Heart right ventricle (tissue), 16 donors: ENCODE results near the gene PRKD2. TPM values are rescaled to one million over a fixed set of nuclear protein-coding genes. Genes with fewer than 3 reads are reported as not detected.

Experiments used
- ATAC-seq, 8 donors: fragments of 200-7000 bp; cut with Tn5 transposase; one replicate each; pipeline ENCODE4 v1.9.1; 2020; ENCODE audit warnings: mild to moderate bottlenecking in 8 of 8, moderate library complexity in 8 of 8, moderate number of reproducible peaks in 1 of 8
- DNase-seq, 2 donors: peaks; one replicate each; pipeline ENCODE4 v3.0.0-alpha.2; 2020
- H3K27ac ChIP-seq, 10 donors: fragments of 200-600 bp; sonication (generic) in 2 of 10; one replicate each; pipeline versions ENCODE4 v1.5.0 to v1.8.0; 2020 to 2022; ENCODE audit warnings: mild to moderate bottlenecking in 3 of 10
- H3K27me3 ChIP-seq, 7 donors: fragments of 200-600 bp; one replicate each; pipeline ENCODE4 v1.8.0; 2021 to 2022; ENCODE audit warnings: mild to moderate bottlenecking in 2 of 7
- H3K36me3 ChIP-seq, 9 donors: fragments of 200-600 bp; sonication (generic) in 1 of 9; one replicate each; pipeline versions ENCODE4 v1.5.0 to v1.8.0; 2020 to 2022; ENCODE audit warnings: mild to moderate bottlenecking in 2 of 9
- H3K4me1 ChIP-seq, 9 donors: fragments of 200-600 bp; sonication (generic) in 1 of 9; one replicate each; pipeline versions ENCODE4 v1.5.0 to v1.8.0; 2020 to 2022; ENCODE audit warnings: mild to moderate bottlenecking in 4 of 9
- H3K4me3 ChIP-seq, 10 donors: fragments of 200-600 bp; sonication (generic) in 2 of 10; one replicate each; pipeline versions ENCODE4 v1.5.0 to v1.8.0; 2020 to 2022; ENCODE audit warnings: mild to moderate bottlenecking in 7 of 10, moderate library complexity in 2 of 10
- H3K9me3 ChIP-seq, 11 donors: fragments of 200-600 bp in 10 of 11; sonication (generic) in 2 of 11; one replicate each; pipeline versions ENCODE4 v1.5.0 to v1.8.0; 2013 to 2022; ENCODE audit warnings: mild to moderate bottlenecking in 2 of 11, control low read depth in 1 of 11, moderate library complexity in 1 of 11
- CTCF ChIP-seq, 9 donors: fragments of 200-600 bp; sonication (generic) in 2 of 9; IDR thresholded peaks; one replicate each; pipeline versions ENCODE4 v1.5.0 to v1.8.0; 2021 to 2022; ENCODE audit warnings: antibody characterized with exemption in 9 of 9, mild to moderate bottlenecking in 5 of 9, moderate library complexity in 1 of 9
- WGBS, 2 donors: extraction: QIAGEN DNeasy Blood & Tissue Kit; methylation state at CpG; one replicate each; pipeline ENCODE4 v1.1.7; 2013; ENCODE audit warnings: inconsistent platforms in 1 of 2; 5-methylcytosine and 5-hydroxymethylcytosine counted together
- intact Hi-C, 10 donors: fragments of 100-400 bp; cut with DNase I; formaldehyde crosslinking; loops; one replicate each; pipeline versions ENCODE4 v1.11.1 to v1.14.2; 2022
- polyA plus RNA-seq, 2 donors: library from polyadenylated mRNA; stranded (reverse); fragments of 200-250 nt; gene quantifications; one replicate each; pipeline ENCODE4 v1.2.3, GENCODE V29; 2013
- total RNA-seq, 10 donors: library from RNA; stranded (reverse); fragmentation: NEBNext Ultra II Directional in 3 of 10; extraction: Animal tissue kit (Norgen Biotek cat#: 25700) in 3 of 10; gene quantifications; one replicate each; pipeline versions ENCODE4 v1.2.1 to v1.2.4, GENCODE V29; 2021 to 2023
- donor health status: Arrhythmogenic right ventricular cardiomyopathy.
- donor health status: ischemic (EF 13 %, LVEDD 7.1; RV severe dilation, severe dysfunction).
- donor health status: healthy with polysubstance abuse.
- donor health status: DM: no; HTN: yes; CAD: no.
- donor health status: DM: no; HTN: no; CAD: no.
- donor health status: ischemic (EF 25% LVEDD 6.9; RV normal size, moderate dysfunction).
- donor health status: ischemic (EF 25% LVEDD 5.7; RV mildly dilated, moderate dysfunction).
- donor health status: healthy.
- donor health status: DM: yes; HTN: yes; CAD: no.
- donor health status: Ischemic cardiomyopathy.
- donor health status: ischemic (EF 35%, LVEDD 5.7; RV mildly dilated, moderate dysfunction).
- donor health status: nonischemic (EF 11% LVEDD 7.7; RV severe dilation, severe dysfunction).
- donor health status: DM: yes; HTN: yes; CAD: no.
- donor health status: PGD.
- donor health status: ischemic (EF 29% LVEDD 5.4; RV normal size, mild dysfunction).
- donor health status: nonischemic (EF 23%, LVEDD 6.1; RV moderate dilation, normal function).

Gene PRKD2
- total and polyA plus RNA-seq, 12 donors: 11.7 to 22.7 (median 13.8) TPM

GRCh38 chr19:46733690-46734292, 16.9 kb upstream of the PRKD2 start:
- no peak for TF ChIP-seq CTCF (IDR thresholded peaks at IDR 0.05)
- H3K27ac ChIP-seq: peak overlapping the region in 2 of 10 donors; percentile 52 to 85
- 87 to 93% methylated on average over 11 of the region's 11 CpGs for WGBS, 2 donors
- H3K4me3 ChIP-seq: no peak overlapping the region
- ATAC-seq (no peak), DNase-seq (no peak)
- intact Hi-C loops: no loop called here
- H3K9me3 ChIP-seq: no peaks in the 10 kb centered on the region
- peaks cover 0 to 100% (median 59%) of the 10 kb centered on the region in 9 donors for H3K36me3 ChIP-seq
- H3K4me1 ChIP-seq: peaks cover 22 to 94% (median 38%) of the 10 kb centered on the region in 9 donors
- H3K27me3 ChIP-seq: no peaks in the 10 kb centered on the region

DNA sequence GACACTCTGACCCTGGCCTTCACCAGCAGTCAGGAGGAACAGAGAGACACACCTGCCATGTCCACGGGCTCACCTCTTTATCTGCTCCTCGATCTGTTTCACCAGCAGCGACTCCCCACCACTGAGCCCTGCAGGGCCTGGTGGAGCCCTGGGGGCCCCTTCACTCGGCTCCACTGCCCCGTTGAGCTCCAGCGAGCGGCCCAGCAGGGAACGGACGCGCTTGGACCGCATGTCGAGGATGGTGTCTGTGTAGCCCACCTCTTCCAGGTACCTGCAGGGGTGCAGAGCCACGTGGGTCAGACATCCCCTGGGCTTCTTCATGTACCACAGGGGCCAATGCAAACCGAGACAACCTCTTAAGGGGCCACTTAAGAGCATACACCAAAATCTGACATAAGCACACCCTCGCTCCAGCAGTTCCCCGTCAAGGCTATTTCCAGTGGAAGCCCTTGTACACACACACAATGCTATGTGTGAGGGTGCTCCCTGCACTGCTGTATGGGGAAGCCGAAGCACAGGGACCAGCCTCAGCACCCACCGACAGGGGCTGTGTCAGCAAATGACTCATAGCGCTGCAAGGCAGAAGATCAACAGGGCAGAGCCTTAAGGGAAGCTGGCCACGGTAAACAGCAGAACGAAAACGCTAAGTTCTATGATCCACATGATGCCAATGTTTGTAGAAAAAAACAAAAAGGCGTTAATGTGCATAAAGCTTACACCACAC, 16.2 kb upstream of the PRKD2 start:
- Histone ChIP-seq H3K27ac (peak overlapping the region in 1 of 10 donors; percentile 85), H3K4me3 (peak overlapping the region in 1 of 10 donors; percentile 26), H3K36me3 (peaks cover 0 to 100% (median 59%) of the 10 kb centered on the region in 9 donors), H3K27me3 (no peaks in the 10 kb centered on the region), H3K9me3 (no peaks in the 10 kb centered on the region), H3K4me1 (peaks cover 17 to 87% (median 38%) of the 10 kb centered on the region in 9 donors)
- intact Hi-C loops: no loop called here
- ATAC-seq: peak in 2 of 8 donors; percentile 19 to 25
- 87 to 89% methylated on average over 23 of the region's 23 CpGs for WGBS, 2 donors
- no peak for TF ChIP-seq CTCF (IDR thresholded peaks at IDR 0.05)
- DNase-seq: no peak

- ATAC-seq (no peak), DNase-seq (no peak)
- H3K4me3 ChIP-seq: peak overlapping the region in 1 of 10 donors; percentile 26
- H3K27me3 ChIP-seq: no peaks in the 10 kb centered on the region
- peaks cover 0 to 100% (median 66%) of the 10 kb centered on the region in 9 donors for H3K36me3 ChIP-seq
- TF ChIP-seq CTCF (IDR thresholded peaks at IDR 0.05): no peak
- intact Hi-C loops: no loop called here
- peak overlapping the region in 1 of 10 donors; percentile 85 for H3K27ac ChIP-seq
- 84 to 89% methylated on average over 28 of the region's 28 CpGs for WGBS, 2 donors
- peaks cover 13 to 84% (median 38%) of the 10 kb centered on the region in 9 donors for H3K4me1 ChIP-seq
- H3K9me3 ChIP-seq: no peaks in the 10 kb centered on the region
Measured at GRCh38 chr19:46732172-46732938, 15.4 kb upstream of the PRKD2 start.

DNA sequence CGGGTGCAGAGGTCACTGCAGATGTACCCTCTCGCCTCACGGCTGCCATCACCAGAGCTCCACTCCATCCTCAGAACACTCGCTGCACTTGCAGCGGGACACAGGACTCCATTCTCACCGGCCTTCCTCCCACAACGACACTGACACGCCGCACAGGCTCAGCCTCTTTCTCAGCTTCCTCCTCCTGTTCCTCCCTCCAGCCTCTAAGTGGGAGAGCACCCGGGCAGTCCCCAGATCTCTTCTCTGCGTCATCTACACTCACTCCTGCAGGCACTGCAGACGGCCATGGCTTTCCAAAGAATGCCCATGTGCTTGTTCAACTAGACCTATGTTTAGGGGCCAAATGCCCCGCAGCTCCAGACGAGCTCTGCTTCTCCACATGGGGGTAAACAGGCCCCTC, 14.7 kb upstream of the PRKD2 start:
- no peak for TF ChIP-seq CTCF (IDR thresholded peaks at IDR 0.05)
- no peaks in the 10 kb centered on the region for H3K27me3 ChIP-seq
- H3K36me3 ChIP-seq: peaks cover 0 to 100% (median 74%) of the 10 kb centered on the region in 9 donors
- H3K9me3 ChIP-seq: no peaks in the 10 kb centered on the region
- intact Hi-C loops: no loop called here
- H3K27ac ChIP-seq: peak overlapping the region in 1 of 10 donors; percentile 85
- ATAC-seq (no peak), DNase-seq (no peak)
- 77 to 81% methylated on average over 14 of the region's 14 CpGs for WGBS, 2 donors
- H3K4me1 ChIP-seq: peaks cover 11 to 76% (median 37%) of the 10 kb centered on the region in 9 donors
- H3K4me3 ChIP-seq: peak overlapping the region in 1 of 10 donors; percentile 22
